Bone marrow (tissue), 2 donors: ENCODE measurements around the gene SMIM44.
"Not testable (repeated sequence)": the region's sequence is repeated elsewhere in the genome, so short reads cannot be mapped to it uniquely, and the experiment has no call there.

Source experiments
- DNase-seq, 2 donors: peaks; one replicate each; lab custom pipeline; 2025; lab: John Stamatoyannopoulos, UW

SMIM44 gene

GRCh38 chr19:3457528-3458228 is 25.6 kb downstream of the SMIM44 start:
- DNase-seq, result no peak

GRCh38 chr19:3456925-3457527 is 26.2 kb downstream of the SMIM44 start:
- DNase-seq, result no peak

GRCh38 chr19:3455960-3456601 is 27.2 kb downstream of the SMIM44 start:
- DNase-seq, result no peak

- DNase-seq, result no peak
Observed at GRCh38 chr19:3455393-3455955, 27.8 kb downstream of the SMIM44 start.

GRCh38 chr19:3454656-3455392 is 28.4 kb downstream of the SMIM44 start:
- DNase-seq, result no peak

GRCh38 chr19:3453840-3454239 is 29.4 kb downstream of the SMIM44 start:
- no peak for DNase-seq

GRCh38 chr19:3452942-3453214 is 30.4 kb downstream of the SMIM44 start:
- not testable (repeated sequence) for DNase-seq

GRCh38 chr19:3452171-3452941 is 30.9 kb downstream of the SMIM44 start:
- DNase-seq, result no peak

GRCh38 chr19:3451451-3451866 is 31.8 kb downstream of the SMIM44 start:
- no peak for DNase-seq

- DNase-seq, result peak; percentile 7 to 21
Observed at GRCh38 chr19:3450796-3451411, 32.3 kb downstream of the SMIM44 start.

- no peak for DNase-seq
Observed at GRCh38 chr19:3448616-3449334, 34.5 kb downstream of the SMIM44 start.

- DNase-seq, result not testable (repeated sequence)
Observed at GRCh38 chr19:3446657-3447056, 36.6 kb downstream of the SMIM44 start.

GRCh38 chr19:3444695-3445234 is 38.5 kb downstream of the SMIM44 start:
- DNase-seq, result no peak

- no peak for DNase-seq
Observed at GRCh38 chr19:3443840-3444694, 39.2 kb downstream of the SMIM44 start.

- DNase-seq, result no peak
Observed at GRCh38 chr19:3442487-3443071, 40.7 kb downstream of the SMIM44 start.

GRCh38 chr19:3441986-3442329 is 41.3 kb downstream of the SMIM44 start:
- DNase-seq, result no peak

- no peak for DNase-seq
Observed at GRCh38 chr19:3441089-3441985, 41.9 kb downstream of the SMIM44 start.

GRCh38 chr19:3440082-3440481 is 43.2 kb downstream of the SMIM44 start:
- peak; percentile 10 to 15 for DNase-seq
